Stimulated activated memory B cell treated with anti-CD40 and anti-IgM and Interleukin-4, amounts not matched to agents 10 μg/mL and 1 μg/mL and 100 μg/mL, for 72 hours (primary cell): ENCODE results near the gene MANBA.
"Not testable (repeated sequence)": the region's sequence is repeated elsewhere in the genome, so short reads cannot be mapped to it uniquely, and the experiment has no call there.

Experiments
- ATAC-seq: fragments of 150-1000 bp; cut with Tn5 transposase; 2 replicates; pipeline ENCODE4 v1.10.0; 2021
- H3K27ac Mint-ChIP-seq: one replicate; pipeline ENCODE4 v1.8.0; 2022; ENCODE audit warnings: mild to moderate bottlenecking, mixed read lengths
- H3K27me3 Mint-ChIP-seq: one replicate; pipeline ENCODE4 v1.8.0; 2022; ENCODE audit warnings: mixed read lengths
- H3K36me3 Mint-ChIP-seq: one replicate; pipeline ENCODE4 v1.8.0; 2022; ENCODE audit warnings: mixed read lengths
- H3K4me1 Mint-ChIP-seq: one replicate; pipeline ENCODE4 v1.8.0; 2022; ENCODE audit warnings: mixed read lengths
- H3K4me3 Mint-ChIP-seq: one replicate; pipeline ENCODE4 v1.8.0; 2022; ENCODE audit warnings: mild to moderate bottlenecking, moderate library complexity, mixed read lengths
- H3K9me3 Mint-ChIP-seq: one replicate; pipeline ENCODE4 v1.8.0; 2022; ENCODE audit warnings: mixed read lengths

The MANBA gene

GRCh38 chr4:102780476-102781144 is 19.8 kb upstream of the MANBA start:
- Mint-ChIP-seq H3K4me1 (no peaks in the 10 kb centered on the region), H3K9me3 (no peaks in the 10 kb centered on the region), H3K36me3 (no peaks in the 10 kb centered on the region), H3K27ac (no peak overlapping the region), H3K27me3 (no peaks in the 10 kb centered on the region), H3K4me3 (no peak overlapping the region)
- no peak for ATAC-seq

- Mint-ChIP-seq H3K9me3 (no peaks in the 10 kb centered on the region), H3K4me3 (no peak overlapping the region), H3K27ac (no peak overlapping the region), H3K36me3 (no peaks in the 10 kb centered on the region), H3K4me1 (no peaks in the 10 kb centered on the region), H3K27me3 (no peaks in the 10 kb centered on the region)
- ATAC-seq, result no peak
Measured at GRCh38 chr4:102779204-102779603, 18.4 kb upstream of the MANBA start.

GRCh38 chr4:102778720-102779119 is 18.0 kb upstream of the MANBA start:
- no peak for ATAC-seq
- Mint-ChIP-seq H3K4me3 (no peak overlapping the region), H3K36me3 (no peaks in the 10 kb centered on the region), H3K9me3 (no peaks in the 10 kb centered on the region), H3K4me1 (no peaks in the 10 kb centered on the region), H3K27me3 (no peaks in the 10 kb centered on the region), H3K27ac (no peak overlapping the region)

- Mint-ChIP-seq H3K4me1 (no peaks in the 10 kb centered on the region), H3K27ac (no peak overlapping the region), H3K4me3 (no peak overlapping the region), H3K9me3 (no peaks in the 10 kb centered on the region), H3K36me3 (no peaks in the 10 kb centered on the region), H3K27me3 (no peaks in the 10 kb centered on the region)
- no peak for ATAC-seq
Measured at GRCh38 chr4:102775805-102776204, 15.0 kb upstream of the MANBA start.

- H3K4me1 Mint-ChIP-seq, result no peaks in the 10 kb centered on the region
- no peaks in the 10 kb centered on the region for H3K36me3 Mint-ChIP-seq
- H3K4me3 Mint-ChIP-seq, result no peak overlapping the region
- no peak overlapping the region for H3K27ac Mint-ChIP-seq
- ATAC-seq, result no peak
- no peaks in the 10 kb centered on the region for H3K27me3 Mint-ChIP-seq
- H3K9me3 Mint-ChIP-seq, result no peaks in the 10 kb centered on the region
Measured at GRCh38 chr4:102774254-102774653, 13.5 kb upstream of the MANBA start.

GRCh38 chr4:102772738-102773340 is 12.1 kb upstream of the MANBA start:
- Mint-ChIP-seq H3K4me3 (no peak overlapping the region), H3K9me3 (no peaks in the 10 kb centered on the region), H3K36me3 (no peaks in the 10 kb centered on the region), H3K4me1 (no peaks in the 10 kb centered on the region), H3K27ac (no peak overlapping the region), H3K27me3 (no peaks in the 10 kb centered on the region)
- ATAC-seq, result no peak

- ATAC-seq, result no peak
- H3K4me3 Mint-ChIP-seq, result no peak overlapping the region
- no peaks in the 10 kb centered on the region for H3K36me3 Mint-ChIP-seq
- H3K4me1 Mint-ChIP-seq, result peaks cover 14% of the 10 kb centered on the region
- no peak overlapping the region for H3K27ac Mint-ChIP-seq
- no peaks in the 10 kb centered on the region for H3K9me3 Mint-ChIP-seq
- no peaks in the 10 kb centered on the region for H3K27me3 Mint-ChIP-seq
Measured at GRCh38 chr4:102764901-102765300, 4.1 kb upstream of the MANBA start.

GRCh38 chr4:102761906-102762305 is 1.1 kb upstream of the MANBA start:
- Mint-ChIP-seq H3K4me1 (peaks cover 44% of the 10 kb centered on the region), H3K27ac (peak overlapping the region; percentile 99), H3K27me3 (no peaks in the 10 kb centered on the region), H3K36me3 (peaks cover 18% of the 10 kb centered on the region), H3K9me3 (no peaks in the 10 kb centered on the region), H3K4me3 (peak overlapping the region; percentile 93)
- ATAC-seq, result no peak

- Mint-ChIP-seq H3K27ac (peak overlapping the region; percentile 99), H3K27me3 (no peaks in the 10 kb centered on the region), H3K36me3 (peaks cover 20% of the 10 kb centered on the region), H3K4me1 (peaks cover 50% of the 10 kb centered on the region), H3K4me3 (peak overlapping the region; percentile 93), H3K9me3 (no peaks in the 10 kb centered on the region)
- ATAC-seq, result no peak
Measured at GRCh38 chr4:102761296-102761701, 531 bp upstream of the MANBA start.

GRCh38 chr4:102759831-102760644 is 730 bp downstream of the MANBA start:
- Mint-ChIP-seq H3K27me3 (no peaks in the 10 kb centered on the region), H3K4me3 (peak overlapping the region; percentile 93), H3K36me3 (peaks cover 24% of the 10 kb centered on the region), H3K4me1 (peaks cover 55% of the 10 kb centered on the region), H3K27ac (peak overlapping the region; percentile 99), H3K9me3 (no peaks in the 10 kb centered on the region)
- peak; percentile 94 for ATAC-seq

- H3K36me3 Mint-ChIP-seq, result peaks cover 24% of the 10 kb centered on the region
- H3K27me3 Mint-ChIP-seq, result no peaks in the 10 kb centered on the region
- peak overlapping the region; percentile 93 for H3K4me3 Mint-ChIP-seq
- ATAC-seq, result no peak
- peak overlapping the region; percentile 99 for H3K27ac Mint-ChIP-seq
- H3K4me1 Mint-ChIP-seq, result peaks cover 55% of the 10 kb centered on the region
- H3K9me3 Mint-ChIP-seq, result no peaks in the 10 kb centered on the region
Measured at GRCh38 chr4:102758241-102759160, 2.3 kb downstream of the MANBA start.

- H3K9me3 Mint-ChIP-seq, result no peaks in the 10 kb centered on the region
- no peak for ATAC-seq
- peaks cover 24% of the 10 kb centered on the region for H3K36me3 Mint-ChIP-seq
- H3K27me3 Mint-ChIP-seq, result no peaks in the 10 kb centered on the region
- H3K4me1 Mint-ChIP-seq, result peaks cover 55% of the 10 kb centered on the region
- peak overlapping the region; percentile 99 for H3K27ac Mint-ChIP-seq
- H3K4me3 Mint-ChIP-seq, result peak overlapping the region; percentile 37
Measured at GRCh38 chr4:102757681-102758080, 3.1 kb downstream of the MANBA start.

GRCh38 chr4:102754044-102754443 is 6.7 kb downstream of the MANBA start:
- Mint-ChIP-seq H3K4me1 (peaks cover 32% of the 10 kb centered on the region), H3K27me3 (no peaks in the 10 kb centered on the region), H3K4me3 (no peak overlapping the region), H3K27ac (no peak overlapping the region), H3K9me3 (no peaks in the 10 kb centered on the region), H3K36me3 (peaks cover 39% of the 10 kb centered on the region)
- ATAC-seq, result no peak

GRCh38 chr4:102751941-102752340 is 8.8 kb downstream of the MANBA start:
- H3K4me1 Mint-ChIP-seq, result peaks cover 11% of the 10 kb centered on the region
- H3K27ac Mint-ChIP-seq, result no peak overlapping the region
- ATAC-seq, result no peak
- H3K36me3 Mint-ChIP-seq, result peaks cover 24% of the 10 kb centered on the region
- H3K27me3 Mint-ChIP-seq, result no peaks in the 10 kb centered on the region
- H3K9me3 Mint-ChIP-seq, result no peaks in the 10 kb centered on the region
- no peak overlapping the region for H3K4me3 Mint-ChIP-seq

- not testable (repeated sequence) for H3K27me3 Mint-ChIP-seq
- Mint-ChIP-seq H3K27ac (peak overlapping the region; percentile 62), H3K4me1 (peaks cover 43% of the 10 kb centered on the region)
Measured at GRCh38 chr4:102743352-102743751, 17.4 kb downstream of the MANBA start.

More at GRCh38 chr4:102743352-102743751, 17.4 kb downstream of the MANBA start:
- H3K36me3 Mint-ChIP-seq, result peaks cover 48% of the 10 kb centered on the region
- not testable (repeated sequence) for H3K4me3 Mint-ChIP-seq
- peaks cover 14% of the 10 kb centered on the region for H3K9me3 Mint-ChIP-seq
- peak; percentile 97 for ATAC-seq
